Measurements from ENCODE around the gene FBXW11.

DNA sequence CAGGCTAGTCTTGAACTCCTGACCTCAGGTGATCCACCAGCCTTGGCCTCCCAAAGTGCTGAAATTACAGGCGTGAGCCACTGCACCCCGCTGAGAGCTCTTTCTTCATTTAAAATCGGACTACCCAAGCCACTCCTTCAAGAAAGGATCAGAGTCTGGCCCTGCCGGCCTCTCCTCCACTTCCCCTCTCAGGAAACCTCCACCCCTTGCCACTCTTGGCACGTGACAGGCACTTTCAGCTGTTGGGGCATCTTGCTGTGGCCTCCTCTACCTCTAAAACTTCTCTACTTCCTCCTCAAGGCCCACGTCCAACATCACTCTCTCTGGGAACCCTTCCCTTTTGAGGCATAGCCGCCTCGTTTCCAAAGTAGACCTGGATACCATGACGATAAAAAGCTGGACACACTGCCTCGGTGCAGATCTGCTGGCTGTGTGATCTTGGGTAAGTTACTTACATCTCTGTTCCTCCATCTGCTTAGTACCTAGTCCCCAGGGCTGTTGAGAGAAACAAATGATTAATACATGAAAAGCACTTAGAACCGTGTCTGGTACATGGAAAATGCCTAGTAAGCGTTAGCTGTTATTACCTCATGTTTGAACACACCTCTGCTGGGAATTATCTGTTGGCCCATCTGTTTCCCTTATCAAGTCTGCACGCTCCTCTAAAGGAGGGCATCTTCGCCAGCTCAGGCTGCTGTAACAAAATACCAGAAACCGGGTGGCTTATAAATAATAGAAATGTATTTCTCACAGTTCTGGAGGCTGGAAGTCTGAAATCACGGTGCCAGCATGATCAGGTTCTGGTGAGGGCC lies 165.5 kb downstream of the FBXW11 start:
- TF ChIP-seq POLR2AphosphoS5 (IDR thresholded peaks at IDR 0.05; ENCODE audit: low read depth) (peak; percentile 33; the same call in 1 of the 2 replicates), GABPA (IDR thresholded peaks at IDR 0.05; ENCODE audit: low read depth) (no peak)
- TF ChIP-seq, protein P1, sequence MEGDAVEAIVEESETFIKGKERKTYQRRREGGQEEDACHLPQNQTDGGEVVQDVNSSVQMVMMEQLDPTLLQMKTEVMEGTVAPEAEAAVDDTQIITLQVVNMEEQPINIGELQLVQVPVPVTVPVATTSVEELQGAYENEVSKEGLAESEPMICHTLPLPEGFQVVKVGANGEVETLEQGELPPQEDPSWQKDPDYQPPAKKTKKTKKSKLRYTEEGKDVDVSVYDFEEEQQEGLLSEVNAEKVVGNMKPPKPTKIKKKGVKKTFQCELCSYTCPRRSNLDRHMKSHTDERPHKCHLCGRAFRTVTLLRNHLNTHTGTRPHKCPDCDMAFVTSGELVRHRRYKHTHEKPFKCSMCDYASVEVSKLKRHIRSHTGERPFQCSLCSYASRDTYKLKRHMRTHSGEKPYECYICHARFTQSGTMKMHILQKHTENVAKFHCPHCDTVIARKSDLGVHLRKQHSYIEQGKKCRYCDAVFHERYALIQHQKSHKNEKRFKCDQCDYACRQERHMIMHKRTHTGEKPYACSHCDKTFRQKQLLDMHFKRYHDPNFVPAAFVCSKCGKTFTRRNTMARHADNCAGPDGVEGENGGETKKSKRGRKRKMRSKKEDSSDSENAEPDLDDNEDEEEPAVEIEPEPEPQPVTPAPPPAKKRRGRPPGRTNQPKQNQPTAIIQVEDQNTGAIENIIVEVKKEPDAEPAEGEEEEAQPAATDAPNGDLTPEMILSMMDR (IDR thresholded peaks at IDR 0.05; ENCODE audit: insufficient read depth, low read length), result no peak
